GM21529 (cell line): ENCODE data around the gene WNT8B.

Source experiments
- ATAC-seq: cut with Tn5 transposase; IDR thresholded peaks from one replicate; pipeline ENCODE4 v1.9.1; 2021; ENCODE audit not compliant: unreplicated experiment

The WNT8B gene

GRCh38 chr10:100518761-100519241, 56.0 kb downstream of the WNT8B start:
- no peak for ATAC-seq

- ATAC-seq = no peak
These were observed 56.7 kb downstream of the WNT8B start, which contains the start of gene SEC31B for GRCh38 chr10:100519311-100520051. Gene SEC31B, minus strand, starts transcription at chr10:100519861. Its CDS starts 2,909 bp downstream, at chr10:100516952.

DNA sequence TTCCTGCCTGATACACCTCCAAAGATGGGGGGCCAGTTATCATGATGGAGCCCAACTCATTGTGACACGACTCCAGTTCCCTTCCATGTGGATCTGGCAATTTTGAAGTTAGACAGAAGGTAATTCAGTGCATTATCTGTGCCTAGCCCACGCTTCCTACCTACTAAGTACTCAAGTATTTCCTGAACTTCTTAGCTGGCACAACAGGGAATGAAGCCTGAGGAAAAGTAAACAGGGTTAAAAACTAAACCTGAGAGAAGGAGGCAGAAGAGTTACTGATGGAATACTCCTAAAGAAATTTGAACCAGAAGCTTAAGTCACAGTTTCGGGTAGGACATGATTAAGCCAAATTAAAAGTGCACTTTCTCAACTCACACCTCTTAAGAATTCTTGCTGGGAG, 58.0 kb downstream of the WNT8B start:
- no peak for ATAC-seq

DNA sequence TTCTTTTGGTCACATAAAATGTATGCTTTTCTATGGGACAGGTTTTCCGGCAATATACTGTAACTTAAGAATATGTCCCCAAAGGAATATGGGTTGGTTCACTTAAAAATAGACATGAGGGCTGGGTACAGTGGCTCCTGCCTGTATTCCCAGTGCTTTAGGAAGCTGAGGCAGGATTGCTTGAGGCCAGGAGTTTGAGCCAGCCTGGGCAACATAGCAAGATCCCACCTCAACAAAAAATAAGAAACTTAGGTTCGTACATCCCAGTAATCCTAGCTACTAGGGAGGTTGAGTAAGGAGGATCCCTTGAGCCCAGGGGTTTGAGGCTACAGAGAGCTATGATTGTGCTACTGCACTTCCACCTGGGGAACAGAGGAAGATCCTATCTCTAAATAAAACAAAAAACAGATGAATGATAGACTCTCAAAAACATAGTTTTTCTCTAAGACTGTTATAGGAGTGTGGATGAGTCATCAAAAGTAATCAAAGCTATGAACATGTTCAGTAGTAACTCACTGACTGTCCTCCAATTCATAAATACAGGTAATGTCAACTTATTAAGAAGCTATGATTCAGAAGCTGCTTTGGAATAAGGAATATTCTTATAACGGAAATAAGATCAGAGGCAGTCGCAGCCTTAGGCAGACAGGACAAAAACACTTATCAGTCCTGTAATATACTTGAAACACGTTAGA, 59.4 kb downstream of the WNT8B start:
- no peak for ATAC-seq

GRCh38 chr10:100522945-100523344, 60.1 kb downstream of the WNT8B start:
- no peak for ATAC-seq

DNA sequence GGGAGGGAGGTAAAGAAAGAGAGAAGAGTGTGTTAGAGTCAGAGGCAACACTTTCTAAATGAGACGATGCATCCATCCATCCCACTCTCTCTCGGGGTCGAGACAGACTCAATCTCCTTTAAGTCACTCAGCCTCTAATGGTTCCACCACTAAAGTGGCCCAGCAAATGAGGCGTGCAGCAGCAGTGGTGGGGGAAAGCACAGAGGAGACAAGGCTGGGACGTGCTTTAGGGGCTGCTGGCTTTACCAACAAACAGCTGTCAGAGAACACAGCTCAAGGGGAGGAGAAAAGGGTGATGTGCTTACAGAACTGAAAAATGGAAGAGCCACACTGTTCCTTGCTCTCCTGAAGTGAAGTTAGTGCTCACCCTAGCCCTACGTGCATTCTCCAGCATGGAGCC, 61.4 kb downstream of the WNT8B start:
- ATAC-seq = no peak

- no peak for ATAC-seq
These were observed 61.8 kb downstream of the WNT8B start for GRCh38 chr10:100524638-100525037.

DNA sequence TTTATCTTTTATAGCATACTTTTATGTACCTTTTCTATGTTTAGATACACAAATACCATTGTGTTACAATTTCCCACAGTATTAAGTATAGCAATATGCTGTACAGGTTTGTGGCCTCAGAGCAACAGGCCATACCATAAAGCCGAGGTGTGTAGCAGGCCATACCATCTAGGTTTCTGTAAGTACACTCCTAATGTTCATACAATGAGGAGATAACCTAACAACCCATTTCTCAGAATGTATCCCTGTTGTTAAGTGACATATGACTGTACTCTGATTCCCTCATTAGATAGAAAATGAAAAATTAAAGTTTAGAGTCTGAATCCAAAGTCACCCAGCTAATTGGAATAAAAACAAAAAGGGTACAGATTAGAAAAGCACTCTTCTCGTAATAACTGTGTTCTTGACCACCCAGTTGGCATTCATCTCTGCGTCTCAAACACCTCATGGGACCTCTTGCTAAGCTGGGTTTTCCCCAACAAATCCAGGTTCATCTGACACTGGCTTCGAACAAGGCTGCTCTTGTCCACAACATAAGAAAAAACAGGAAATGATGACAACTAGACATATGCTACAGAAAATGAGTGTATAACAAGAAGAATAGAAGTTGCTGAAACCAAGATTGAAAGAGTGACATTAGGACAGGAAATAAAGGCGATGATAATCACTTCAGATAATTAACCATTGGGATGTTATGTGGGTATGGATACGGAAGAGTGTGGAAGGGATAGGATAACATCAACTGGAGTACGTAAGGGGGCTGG, 65.5 kb downstream of the WNT8B start:
- ATAC-seq = no peak

DNA sequence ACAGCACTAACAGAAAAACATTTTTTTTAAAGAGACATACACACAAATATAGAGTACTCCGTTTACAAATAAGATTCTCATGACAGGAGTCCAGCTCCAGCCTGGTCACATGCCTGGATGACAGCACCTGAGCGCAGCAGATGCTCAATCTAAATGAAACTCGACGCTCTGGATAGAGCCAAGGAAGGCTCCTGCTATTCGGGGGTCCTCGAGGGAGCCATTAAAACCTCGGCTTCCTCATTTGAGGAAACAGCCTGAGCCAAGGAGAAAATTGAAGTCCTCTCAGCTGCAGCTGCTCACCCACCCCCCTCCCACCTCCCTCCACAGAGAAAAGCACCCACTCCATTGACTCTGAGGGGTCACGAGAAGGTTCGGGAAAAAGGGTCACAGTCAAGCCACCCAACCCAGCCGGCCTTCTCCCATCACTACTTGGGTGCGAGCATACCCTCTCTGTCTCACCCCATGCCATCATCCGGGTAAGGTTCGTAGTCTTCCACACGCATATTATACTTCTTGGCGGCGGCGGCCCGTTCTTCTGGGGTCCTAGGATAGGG, 66.2 kb downstream of the WNT8B start:
- no peak for ATAC-seq

- ATAC-seq = peak; percentile 61
These were observed 66.9 kb downstream of the WNT8B start, which contains the start of gene NDUFB8 for GRCh38 chr10:100529475-100530298. Gene NDUFB8, minus strand, starts transcription at chr10:100529871. Its CDS starts 20 bp downstream, at chr10:100529851.

- ATAC-seq = no peak
These were observed 69.0 kb downstream of the WNT8B start for GRCh38 chr10:100531761-100532160.
